NCI-H2171 treated with DMSO at 0.1 percent for 48 hours (cell line): ENCODE results near the gene ERVH48-1.
"Not testable (repeated sequence)": the region's sequence is repeated elsewhere in the genome, so short reads cannot be mapped to it uniquely, and the experiment has no call there.

Source experiments
- DNase-seq: peaks from one replicate; lab custom pipeline; 2025; lab: John Stamatoyannopoulos, UW

ERVH48-1 gene

GRCh38 chr21:42906233-42906632, 19.2 kb downstream of the ERVH48-1 start:
- no peak for DNase-seq

- no peak for DNase-seq
Measured at GRCh38 chr21:42905195-42905594, 20.2 kb downstream of the ERVH48-1 start.

DNA sequence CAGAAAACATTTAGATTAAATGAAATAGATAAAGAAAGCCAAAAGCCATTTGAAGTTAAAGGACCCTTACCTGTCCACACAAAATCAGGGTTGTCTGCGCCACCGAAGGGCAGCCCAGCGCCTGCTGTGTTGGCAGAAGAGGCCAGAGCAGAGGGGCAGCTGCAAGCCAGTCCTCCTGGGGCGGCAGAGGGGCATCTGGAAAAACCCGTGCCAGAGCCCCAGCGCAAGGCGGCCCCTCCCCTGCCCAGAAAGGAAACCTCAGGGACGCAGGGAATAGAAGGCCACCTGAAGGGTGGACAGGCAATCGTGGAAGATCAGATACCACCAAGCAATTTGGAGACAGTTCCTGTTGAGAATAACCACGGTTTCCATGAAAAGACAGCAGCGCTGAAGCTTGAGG, 21.6 kb downstream of the ERVH48-1 start:
- no peak for DNase-seq

DNA sequence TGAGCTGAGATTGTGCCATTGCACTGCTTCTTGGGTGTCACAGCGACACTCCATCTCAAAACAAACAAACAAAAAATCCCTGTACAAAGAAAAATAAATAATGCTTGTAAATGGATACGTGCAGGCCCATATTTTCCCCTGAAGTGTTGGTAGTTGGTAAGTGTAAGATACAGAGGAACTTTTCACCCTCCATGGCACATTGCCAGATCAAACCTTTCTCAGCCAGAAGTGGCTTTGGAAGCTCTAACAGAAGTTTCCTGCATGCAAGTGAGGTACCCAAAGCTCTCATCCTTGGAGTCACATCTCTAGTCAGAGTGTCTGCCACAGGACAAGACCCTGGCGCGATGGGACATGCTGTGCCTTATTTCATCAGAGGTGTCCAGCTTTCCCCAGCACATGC, 25.0 kb downstream of the ERVH48-1 start:
- DNase-seq = no peak

DNA sequence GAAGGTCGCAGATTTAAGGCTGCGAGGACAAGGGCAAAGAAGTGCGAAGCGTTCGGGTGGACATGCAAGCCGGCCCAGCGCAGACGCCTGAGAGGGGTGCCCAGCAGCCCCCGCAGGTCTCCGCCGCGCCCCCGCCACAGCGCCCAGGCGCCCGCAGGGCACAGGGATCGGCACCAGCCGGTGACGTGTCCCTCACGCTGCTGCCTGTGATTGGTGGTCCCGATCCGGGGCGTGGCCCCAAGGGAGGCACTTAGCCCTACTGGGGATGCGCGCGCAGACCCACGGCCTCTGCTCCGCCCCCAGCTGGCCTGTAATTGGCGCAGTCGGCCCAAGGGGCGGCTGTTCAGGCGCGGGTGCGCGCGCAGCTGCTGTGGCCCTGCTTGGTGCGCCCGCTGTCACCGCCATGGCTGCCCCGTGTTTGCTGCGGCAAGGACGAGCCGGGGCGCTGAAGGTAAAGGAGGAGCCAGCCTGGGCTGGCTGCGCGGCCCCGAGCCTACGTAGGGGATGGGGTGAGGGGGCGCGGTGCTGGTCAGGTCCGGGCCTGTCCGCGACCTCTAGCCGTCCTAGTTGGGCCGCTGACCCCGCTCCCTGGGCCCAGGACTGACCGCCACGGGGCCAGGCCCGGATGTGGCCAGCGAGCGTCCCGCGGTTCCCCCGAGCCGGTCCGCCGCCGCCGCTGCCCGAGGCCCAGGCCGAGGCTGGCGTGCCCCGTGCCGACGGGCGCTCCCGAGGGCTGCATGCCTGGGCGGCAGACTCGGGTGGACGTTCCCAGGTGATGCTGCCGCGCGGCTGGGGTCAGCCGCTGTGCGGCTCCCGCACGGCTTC, 32.3 kb downstream of the ERVH48-1 start, which contains the start of gene NDUFV3:
NDUFV3 (plus strand) TSS at position 379 of the 825 bp plus-strand sequence; CDS start at position 404, 25 bp downstream.
- peak; percentile 98 for DNase-seq

DNA sequence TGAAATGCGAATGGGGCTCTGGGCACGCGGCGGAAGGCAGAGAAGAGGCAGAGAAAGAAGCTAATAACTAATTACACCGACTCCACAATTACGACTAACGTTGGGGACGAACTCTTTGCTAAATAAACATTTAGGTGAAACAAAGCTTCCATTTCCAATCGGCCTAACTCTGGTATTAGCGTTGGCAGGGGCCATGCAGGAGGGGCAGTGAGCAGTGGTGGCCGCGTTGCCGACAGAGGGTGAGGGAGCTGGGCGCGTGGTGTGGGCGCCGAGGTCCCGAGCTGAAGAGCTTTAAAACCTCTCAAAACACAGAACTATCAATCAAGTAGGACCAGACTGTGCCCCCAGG, 32.9 kb downstream of the ERVH48-1 start:
- peak; percentile 64 for DNase-seq

- DNase-seq = no peak
Measured at GRCh38 chr21:42887326-42887725, 38.1 kb downstream of the ERVH48-1 start.

DNA sequence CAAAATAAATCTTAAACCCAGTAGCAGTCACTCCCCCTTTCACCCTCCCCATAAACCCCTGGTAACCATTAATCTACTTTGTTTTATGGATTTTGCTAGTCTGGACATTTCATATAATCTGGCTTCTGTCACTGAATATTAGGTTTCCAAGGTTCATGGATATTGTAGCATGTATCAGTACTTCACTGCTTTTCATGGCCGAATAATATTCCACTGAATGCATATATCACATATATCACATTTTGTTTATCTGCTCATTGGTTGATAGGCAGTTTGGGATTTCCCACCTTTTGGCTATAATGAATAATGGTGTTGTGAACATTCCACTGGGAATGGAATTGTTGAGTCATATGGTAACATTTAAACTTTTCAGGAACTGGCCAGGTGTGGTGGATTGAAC, 41.5 kb downstream of the ERVH48-1 start:
- DNase-seq = no peak

DNA sequence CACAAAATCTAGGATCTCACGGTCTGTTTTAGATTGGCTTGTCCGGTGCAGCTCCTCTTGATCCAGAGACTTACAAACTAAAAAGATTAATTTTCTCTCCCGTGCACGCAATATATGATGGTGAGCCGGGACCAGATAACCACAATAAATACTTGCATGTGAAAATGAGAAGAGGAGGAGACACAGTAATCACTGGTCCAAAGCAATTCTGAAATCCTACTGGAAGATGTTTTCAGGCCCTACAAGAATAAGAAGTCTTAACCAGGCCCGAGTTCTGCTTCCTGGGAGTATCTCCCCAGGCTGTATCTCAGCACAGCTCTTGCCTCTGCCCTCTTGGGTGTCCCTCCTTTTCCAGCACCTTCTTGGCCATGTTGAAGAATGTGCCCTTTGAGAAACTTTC, 45.1 kb downstream of the ERVH48-1 start:
- no peak for DNase-seq

GRCh38 chr21:42878993-42879787, 46.2 kb downstream of the ERVH48-1 start, which contains the start of gene WDR4:
TSS of gene WDR4 (minus strand) at chr21:42879539. CDS start at chr21:42879495, 44 bp downstream.
- peak; percentile 93 for DNase-seq

GRCh38 chr21:42878678-42878992, 46.8 kb downstream of the ERVH48-1 start:
- no peak for DNase-seq

DNA sequence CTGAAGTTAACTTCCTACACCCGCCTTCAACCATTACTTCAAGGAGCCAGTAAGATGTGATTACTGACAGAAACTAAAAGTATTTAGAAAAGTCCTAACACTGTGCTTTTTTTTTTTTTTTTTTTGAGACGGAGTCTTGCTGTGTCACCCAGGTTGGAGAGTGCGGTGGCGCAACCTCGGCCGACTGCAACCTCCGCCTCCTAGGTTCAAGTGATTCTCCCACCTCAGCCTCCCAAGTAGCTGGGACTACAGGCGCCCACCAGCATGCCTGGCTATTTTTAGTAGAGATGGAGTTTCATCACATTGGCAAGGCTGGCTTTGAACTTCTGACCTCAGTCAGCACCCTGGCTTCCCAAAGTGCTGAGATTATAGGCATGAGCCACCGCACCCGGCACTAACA, 49.6 kb downstream of the ERVH48-1 start:
- DNase-seq = not testable (repeated sequence)

DNA sequence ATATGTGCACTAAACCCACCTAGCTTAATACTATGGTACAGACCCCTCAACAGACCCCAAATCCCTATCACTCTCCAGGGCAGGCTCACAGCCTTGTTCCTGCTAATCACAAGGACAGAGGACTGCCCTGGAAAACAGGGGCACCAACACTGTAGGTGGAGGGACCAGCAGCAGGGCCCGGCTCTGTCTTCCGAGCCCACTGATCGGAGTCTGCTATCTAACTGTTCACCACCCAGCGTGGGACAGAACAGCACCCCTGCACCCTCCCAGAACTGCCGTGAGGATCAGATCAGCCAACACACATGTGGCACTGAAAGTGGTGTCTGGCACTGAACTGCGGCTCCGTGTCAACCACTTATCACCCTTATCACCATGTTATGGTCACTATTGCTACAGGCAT, 52.3 kb downstream of the ERVH48-1 start:
- DNase-seq = no peak

DNA sequence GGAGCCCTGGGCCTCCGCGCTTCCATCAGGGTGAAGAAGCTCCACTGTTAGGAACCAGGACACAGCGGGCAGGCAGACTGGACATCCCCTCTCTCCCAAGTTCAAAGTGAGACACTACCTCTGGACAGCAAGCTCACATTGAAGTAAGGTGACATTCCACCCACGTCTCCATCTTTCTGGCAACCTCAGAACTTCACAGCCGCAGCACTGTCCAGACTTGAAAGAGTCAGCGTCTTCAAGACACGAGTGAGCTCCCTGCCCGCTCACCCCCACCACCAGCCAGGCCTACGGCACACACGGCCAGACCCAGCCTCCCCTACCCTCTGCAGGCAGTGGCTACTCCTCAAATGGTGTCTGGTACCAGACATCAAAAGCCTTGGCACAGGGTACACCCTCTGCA, 57.2 kb downstream of the ERVH48-1 start:
- no peak for DNase-seq
